Fibroblast of villous mesenchyme (primary cell): Measurements from ENCODE around the gene FAXDC2. TPM values are rescaled to one million over a fixed set of nuclear protein-coding genes. Genes with fewer than 3 reads are reported as not detected.

Experiments
- DNase-seq: peaks from one replicate; pipeline ENCODE4 v3.0.0-alpha.2; 2010; ENCODE audit warnings: low read depth
- H3K4me3 ChIP-seq: 2 replicates; pipeline ENCODE4 v1.5.1; 2011; ENCODE audit warnings: low read depth, mild to moderate bottlenecking, low read length
- small RNA-seq: library from RNA; depleted of rRNA; stranded (forward); fragments of <200 nt; gene quantifications from one replicate; pipeline ENCODE3, GENCODE V24; 2012
- total RNA-seq: library from RNA; depleted of rRNA; stranded (reverse); fragments of >200 nt; gene quantifications from 2 replicates; pipeline ENCODE4 v1.2.3, GENCODE V29; 2012
- TF ChIP-seq, protein P1 (sequence below): IDR thresholded peaks from 2 replicates; pipeline ENCODE4 v1.5.1; 2012; ENCODE audit warnings: low read depth, mild to moderate bottlenecking, low read length; ENCODE audit not compliant: insufficient read depth

FAXDC2 gene
- total RNA-seq, 1 donor = 7.8 TPM

- TF ChIP-seq, protein P1, sequence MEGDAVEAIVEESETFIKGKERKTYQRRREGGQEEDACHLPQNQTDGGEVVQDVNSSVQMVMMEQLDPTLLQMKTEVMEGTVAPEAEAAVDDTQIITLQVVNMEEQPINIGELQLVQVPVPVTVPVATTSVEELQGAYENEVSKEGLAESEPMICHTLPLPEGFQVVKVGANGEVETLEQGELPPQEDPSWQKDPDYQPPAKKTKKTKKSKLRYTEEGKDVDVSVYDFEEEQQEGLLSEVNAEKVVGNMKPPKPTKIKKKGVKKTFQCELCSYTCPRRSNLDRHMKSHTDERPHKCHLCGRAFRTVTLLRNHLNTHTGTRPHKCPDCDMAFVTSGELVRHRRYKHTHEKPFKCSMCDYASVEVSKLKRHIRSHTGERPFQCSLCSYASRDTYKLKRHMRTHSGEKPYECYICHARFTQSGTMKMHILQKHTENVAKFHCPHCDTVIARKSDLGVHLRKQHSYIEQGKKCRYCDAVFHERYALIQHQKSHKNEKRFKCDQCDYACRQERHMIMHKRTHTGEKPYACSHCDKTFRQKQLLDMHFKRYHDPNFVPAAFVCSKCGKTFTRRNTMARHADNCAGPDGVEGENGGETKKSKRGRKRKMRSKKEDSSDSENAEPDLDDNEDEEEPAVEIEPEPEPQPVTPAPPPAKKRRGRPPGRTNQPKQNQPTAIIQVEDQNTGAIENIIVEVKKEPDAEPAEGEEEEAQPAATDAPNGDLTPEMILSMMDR = peak; percentile 19
- H3K4me3 ChIP-seq = peak overlapping the region; percentile 10
Measured at GRCh38 chr5:154771383-154771901, 79.0 kb downstream of the FAXDC2 start.

DNA sequence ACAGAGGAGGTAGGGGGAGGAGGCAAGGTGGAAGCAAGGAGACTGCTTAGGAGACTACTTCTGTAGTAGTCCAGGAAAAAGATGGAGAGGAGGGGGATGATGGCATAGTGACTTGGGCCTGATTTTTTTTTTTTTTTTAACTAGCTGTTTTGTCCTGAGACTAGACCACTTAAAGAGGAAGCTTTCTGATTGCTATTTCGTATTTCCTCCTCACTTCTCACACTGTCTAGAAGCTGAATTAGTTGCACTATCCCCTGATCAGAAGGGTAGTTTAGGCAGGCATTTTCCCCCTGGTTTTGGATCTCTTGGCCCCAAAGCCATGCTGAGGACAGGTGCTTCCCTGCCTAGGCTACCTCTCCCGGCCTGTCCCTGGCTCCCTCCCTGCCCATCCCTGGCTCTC is 80.3 kb downstream of the FAXDC2 start:
- no peak for DNase-seq
- TF ChIP-seq, protein P1 = no peak

More at GRCh38 chr5:154771383-154771901, 79.0 kb downstream of the FAXDC2 start:
- DNase-seq = peak; percentile 91

More for the DNA sequence above, 80.3 kb downstream of the FAXDC2 start:
- H3K4me3 ChIP-seq = no peak overlapping the region

Small RNA genes within 50 kb of the gene (small RNA-seq; reads per million reads assigned to genes)
- not detected for gene MIR378H

Other genes with a start within 250 kb of the FAXDC2 start
- gene LARP1, start 95.2 kb downstream of the FAXDC2 start, total RNA-seq = 111 and 120 TPM in 2 replicates
- 40.6 and 60.5 TPM in 2 replicates for gene CNOT8, start 8.0 kb upstream of the FAXDC2 start, total RNA-seq
- 13.5 and 23.3 TPM in 2 replicates for gene GEMIN5, start 87.6 kb upstream of the FAXDC2 start, total RNA-seq
- 11.7 and 12.9 TPM in 2 replicates for gene MRPL22, start 90.5 kb upstream of the FAXDC2 start, total RNA-seq
- under 0.01 TPM in 1 of 2 replicates, not detected in the other for gene KIF4B, start 163.2 kb upstream of the FAXDC2 start, total RNA-seq